GM23338 (cell line): Measurements from ENCODE around the gene DPYSL5. TPM values are rescaled to one million over a fixed set of nuclear protein-coding genes. Genes with fewer than 3 reads are reported as not detected.

Experiments used
- ATAC-seq: fragments of 200-7000 bp; cut with Tn5 transposase; 3 replicates; pipeline ENCODE4 v1.9.1; 2020
- DNase-seq: peaks from one replicate; pipeline ENCODE4 v3.0.0-alpha.2; 2015; ENCODE audit warnings: low spot score
- H2AFZ ChIP-seq: fragments of 200-600 bp; sonication (generic); 2 replicates; pipeline ENCODE4 v1.8.0; 2016; ENCODE audit warnings: antibody characterized with exemption, mild to moderate bottlenecking, moderate library complexity
- H3F3A ChIP-seq: fragments of 200-600 bp; sonication (generic); replicated peaks from 2 replicates; pipeline ENCODE4 v1.8.0; 2017; ENCODE audit warnings: antibody characterized with exemption, mixed run types, low read depth
- H3K27ac ChIP-seq: fragments of 200-600 bp; sonication (generic); 2 replicates; pipeline ENCODE4 v1.6.1; 2016; ENCODE audit warnings: low read depth
- H3K27me3 ChIP-seq: fragments of 200-600 bp; sonication (generic); 2 replicates; pipeline ENCODE4 v1.8.0; 2016; ENCODE audit warnings: mild to moderate bottlenecking, mixed run types, moderate library complexity; ENCODE audit not compliant: insufficient read depth
- H3K36me3 ChIP-seq: fragments of 200-600 bp; sonication (generic); 2 replicates; pipeline ENCODE4 v1.8.0; 2016; ENCODE audit warnings: mild to moderate bottlenecking; ENCODE audit not compliant: insufficient read depth
- H3K4me1 ChIP-seq: fragments of 200-600 bp; sonication (generic); 2 replicates; pipeline ENCODE4 v1.8.0; 2016; ENCODE audit warnings: mild to moderate bottlenecking, moderate library complexity; ENCODE audit not compliant: insufficient read depth
- H3K4me2 ChIP-seq: fragments of 200-600 bp; sonication (generic); 2 replicates; pipeline ENCODE4 v1.7.1; 2017; ENCODE audit warnings: mixed run types
- H3K4me3 ChIP-seq: fragments of 200-600 bp; sonication (generic); 2 replicates; pipeline ENCODE4 v1.6.1; 2016; ENCODE audit warnings: mixed run types
- H3K79me2 ChIP-seq: fragments of 200-600 bp; sonication (generic); replicated peaks from 2 replicates; pipeline ENCODE4 v1.8.0; 2017; ENCODE audit warnings: mild to moderate bottlenecking; ENCODE audit not compliant: insufficient read depth
- H3K9me2 ChIP-seq: fragments of 200-600 bp; sonication (generic); 2 replicates; pipeline ENCODE4 v1.8.0; 2017; ENCODE audit not compliant: insufficient read depth
- H4K20me1 ChIP-seq: fragments of 200-600 bp; sonication (generic); replicated peaks from 2 replicates; pipeline ENCODE4 v1.8.0; 2017; ENCODE audit warnings: mild to moderate bottlenecking; ENCODE audit not compliant: insufficient read depth
- H3K27ac Mint-ChIP-seq: 2 replicates; pipeline ENCODE4 v1.8.0; 2020; ENCODE audit warnings: inconsistent platforms, mild to moderate bottlenecking, moderate library complexity, mixed read lengths
- H3K27me3 Mint-ChIP-seq: 3 replicates; pipeline ENCODE4 v1.8.0; 2022; ENCODE audit warnings: low read depth, mild to moderate bottlenecking, moderate library complexity, mixed read lengths, inconsistent platforms; ENCODE audit not compliant: insufficient read depth, poor library complexity
- H3K36me3 Mint-ChIP-seq: 3 replicates; pipeline ENCODE4 v1.8.0; 2021; ENCODE audit warnings: low read depth, mild to moderate bottlenecking, inconsistent platforms, moderate library complexity, mixed read lengths
- H3K4me1 Mint-ChIP-seq: 3 replicates; pipeline ENCODE4 v1.8.0; 2020; ENCODE audit warnings: mild to moderate bottlenecking, inconsistent platforms, mixed read lengths
- H3K4me3 Mint-ChIP-seq: 3 replicates; pipeline ENCODE4 v1.8.0; 2021; ENCODE audit warnings: moderate library complexity, mild to moderate bottlenecking, inconsistent platforms, mixed read lengths
- H3K9me3 Mint-ChIP-seq: 3 replicates; pipeline ENCODE4 v1.8.0; 2020; ENCODE audit warnings: moderate library complexity, mild to moderate bottlenecking, inconsistent platforms, mixed read lengths
- CREB1 ChIP-seq: fragments of 250-450 bp; sonication (Bioruptor Pico); IDR thresholded peaks from 2 replicates; pipeline ENCODE4 v1.5.0; 2020; ENCODE audit warnings: low read depth, mild to moderate bottlenecking, moderate library complexity
- EZH2 ChIP-seq: fragments of 200-600 bp; sonication (generic); IDR thresholded peaks from one replicate; pipeline ENCODE4 v1.8.0; 2017; ENCODE audit warnings: antibody characterized with exemption, mild to moderate bottlenecking, low read depth; ENCODE audit not compliant: unreplicated experiment
- EZH2phosphoT487 ChIP-seq: fragments of 200-600 bp; sonication (generic); IDR thresholded peaks from one replicate; pipeline ENCODE4 v1.8.1; 2018; ENCODE audit warnings: antibody characterized with exemption; ENCODE audit not compliant: unreplicated experiment
- JUNB ChIP-seq: IDR thresholded peaks from one replicate; pipeline ENCODE4 v1.6.1; 2016; ENCODE audit warnings: antibody characterized with exemption; ENCODE audit not compliant: unreplicated experiment
- NANOG ChIP-seq: IDR thresholded peaks from 2 replicates; pipeline ENCODE4 v1.6.1; 2016; ENCODE audit warnings: antibody characterized with exemption, borderline replicate concordance
- POLR2AphosphoS5 ChIP-seq: IDR thresholded peaks from 2 replicates; pipeline ENCODE4 v1.6.1; 2016; ENCODE audit warnings: antibody characterized with exemption, low read depth
- STAT1 ChIP-seq: IDR thresholded peaks from one replicate; pipeline ENCODE4 v1.6.1; 2016; ENCODE audit warnings: antibody characterized with exemption; ENCODE audit not compliant: unreplicated experiment
- ZNF114 ChIP-seq: fragments of 250-450 bp; sonication (Bioruptor Pico); IDR thresholded peaks from 2 replicates; pipeline ENCODE4 v1.5.0; 2020; ENCODE audit warnings: mild to moderate bottlenecking, moderate library complexity
- ZNF331 ChIP-seq: fragments of 250-450 bp; sonication (Bioruptor Pico); IDR thresholded peaks from 2 replicates; pipeline ENCODE4 v1.5.0; 2020; ENCODE audit warnings: low read depth, mild to moderate bottlenecking, moderate library complexity
- polyA plus RNA-seq: library from polyadenylated mRNA; unstranded; fragments of >200 nt; fragmentation: Nextera tagmentation; extraction: Ambion mirVana; gene quantifications from 2 replicates; pipeline ENCODE4 v1.2.1, GENCODE V29; 2016
- total RNA-seq: library from RNA; depleted of rRNA; stranded (reverse); fragments of >200 nt; shearing (Covaris generic); gene quantifications from 2 replicates; pipeline ENCODE4 v1.2.3, GENCODE V29; 2014
- TF ChIP-seq, protein P1 (sequence below): fragments of 250-450 bp; sonication (Bioruptor Pico); IDR thresholded peaks from 2 replicates; pipeline ENCODE4 v1.5.0; 2020; ENCODE audit warnings: mild to moderate bottlenecking, moderate library complexity
- TF ChIP-seq, protein P2 (sequence below): IDR thresholded peaks from one replicate; pipeline ENCODE4 v1.6.1; 2018; ENCODE audit warnings: antibody characterized with exemption; ENCODE audit not compliant: unreplicated experiment
- TF ChIP-seq, protein P3 (sequence below), 2 experiments: fragments of 200-600 bp in 1 of 2; sonication (generic) in 1 of 2; conservative IDR thresholded peaks; 2 replicates each; pipeline versions ENCODE4 v1.5.1 to v1.6.1; 2016 to 2017; ENCODE audit warnings: antibody characterized with exemption in 2 of 2, low read depth in 2 of 2, mild to moderate bottlenecking in 2 of 2, moderate library complexity in 1 of 2
- TF ChIP-seq, protein P4 (sequence below): IDR thresholded peaks from 2 replicates; pipeline ENCODE4 v1.6.1; 2016; ENCODE audit warnings: antibody characterized with exemption

DPYSL5 gene
- total and polyA plus RNA-seq, 2 experiments from 2014 or later, result 3.1 to 8.1 TPM

DNA sequence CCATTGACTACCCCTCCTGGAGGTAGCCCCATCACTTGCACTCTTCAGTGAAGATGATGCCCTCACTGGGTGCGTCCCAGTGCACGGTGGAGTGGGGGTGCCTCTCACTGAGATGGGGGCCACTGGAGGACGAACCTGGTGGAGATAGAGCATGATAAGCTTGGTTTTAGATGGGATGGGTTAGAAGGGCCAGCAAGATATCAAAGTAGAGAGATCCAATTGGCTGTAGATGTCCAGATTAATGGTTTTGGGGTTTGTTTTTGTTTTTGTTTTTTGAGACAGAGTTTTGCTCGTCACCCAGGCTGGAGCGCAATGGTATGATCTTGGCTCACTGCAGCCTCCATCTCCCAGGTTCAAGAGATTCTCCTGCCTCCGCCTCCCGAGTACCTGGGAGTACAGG is 28.3 kb downstream of the DPYSL5 start:
- DNase-seq (no peak), ATAC-seq (no peak)
- Histone ChIP-seq H3K36me3 (no peaks in the 10 kb centered on the region), H3K27me3 (peaks cover 30% of the 10 kb centered on the region), H3K4me3 (no peak overlapping the region), H2AFZ (no peak overlapping the region), H3K79me2 (no peaks in the 10 kb centered on the region), H3K4me1 (no peaks in the 10 kb centered on the region), H3K4me2 (no peak overlapping the region), H3K27ac (no peak overlapping the region), H3K9me2 (no peaks in the 10 kb centered on the region), H3F3A (no peaks in the 10 kb centered on the region), H4K20me1 (peaks cover 7% of the 10 kb centered on the region; the same call in 1 of the 2 replicates)
- no peak for TF ChIP-seq EZH2
- TF ChIP-seq, protein P1, sequence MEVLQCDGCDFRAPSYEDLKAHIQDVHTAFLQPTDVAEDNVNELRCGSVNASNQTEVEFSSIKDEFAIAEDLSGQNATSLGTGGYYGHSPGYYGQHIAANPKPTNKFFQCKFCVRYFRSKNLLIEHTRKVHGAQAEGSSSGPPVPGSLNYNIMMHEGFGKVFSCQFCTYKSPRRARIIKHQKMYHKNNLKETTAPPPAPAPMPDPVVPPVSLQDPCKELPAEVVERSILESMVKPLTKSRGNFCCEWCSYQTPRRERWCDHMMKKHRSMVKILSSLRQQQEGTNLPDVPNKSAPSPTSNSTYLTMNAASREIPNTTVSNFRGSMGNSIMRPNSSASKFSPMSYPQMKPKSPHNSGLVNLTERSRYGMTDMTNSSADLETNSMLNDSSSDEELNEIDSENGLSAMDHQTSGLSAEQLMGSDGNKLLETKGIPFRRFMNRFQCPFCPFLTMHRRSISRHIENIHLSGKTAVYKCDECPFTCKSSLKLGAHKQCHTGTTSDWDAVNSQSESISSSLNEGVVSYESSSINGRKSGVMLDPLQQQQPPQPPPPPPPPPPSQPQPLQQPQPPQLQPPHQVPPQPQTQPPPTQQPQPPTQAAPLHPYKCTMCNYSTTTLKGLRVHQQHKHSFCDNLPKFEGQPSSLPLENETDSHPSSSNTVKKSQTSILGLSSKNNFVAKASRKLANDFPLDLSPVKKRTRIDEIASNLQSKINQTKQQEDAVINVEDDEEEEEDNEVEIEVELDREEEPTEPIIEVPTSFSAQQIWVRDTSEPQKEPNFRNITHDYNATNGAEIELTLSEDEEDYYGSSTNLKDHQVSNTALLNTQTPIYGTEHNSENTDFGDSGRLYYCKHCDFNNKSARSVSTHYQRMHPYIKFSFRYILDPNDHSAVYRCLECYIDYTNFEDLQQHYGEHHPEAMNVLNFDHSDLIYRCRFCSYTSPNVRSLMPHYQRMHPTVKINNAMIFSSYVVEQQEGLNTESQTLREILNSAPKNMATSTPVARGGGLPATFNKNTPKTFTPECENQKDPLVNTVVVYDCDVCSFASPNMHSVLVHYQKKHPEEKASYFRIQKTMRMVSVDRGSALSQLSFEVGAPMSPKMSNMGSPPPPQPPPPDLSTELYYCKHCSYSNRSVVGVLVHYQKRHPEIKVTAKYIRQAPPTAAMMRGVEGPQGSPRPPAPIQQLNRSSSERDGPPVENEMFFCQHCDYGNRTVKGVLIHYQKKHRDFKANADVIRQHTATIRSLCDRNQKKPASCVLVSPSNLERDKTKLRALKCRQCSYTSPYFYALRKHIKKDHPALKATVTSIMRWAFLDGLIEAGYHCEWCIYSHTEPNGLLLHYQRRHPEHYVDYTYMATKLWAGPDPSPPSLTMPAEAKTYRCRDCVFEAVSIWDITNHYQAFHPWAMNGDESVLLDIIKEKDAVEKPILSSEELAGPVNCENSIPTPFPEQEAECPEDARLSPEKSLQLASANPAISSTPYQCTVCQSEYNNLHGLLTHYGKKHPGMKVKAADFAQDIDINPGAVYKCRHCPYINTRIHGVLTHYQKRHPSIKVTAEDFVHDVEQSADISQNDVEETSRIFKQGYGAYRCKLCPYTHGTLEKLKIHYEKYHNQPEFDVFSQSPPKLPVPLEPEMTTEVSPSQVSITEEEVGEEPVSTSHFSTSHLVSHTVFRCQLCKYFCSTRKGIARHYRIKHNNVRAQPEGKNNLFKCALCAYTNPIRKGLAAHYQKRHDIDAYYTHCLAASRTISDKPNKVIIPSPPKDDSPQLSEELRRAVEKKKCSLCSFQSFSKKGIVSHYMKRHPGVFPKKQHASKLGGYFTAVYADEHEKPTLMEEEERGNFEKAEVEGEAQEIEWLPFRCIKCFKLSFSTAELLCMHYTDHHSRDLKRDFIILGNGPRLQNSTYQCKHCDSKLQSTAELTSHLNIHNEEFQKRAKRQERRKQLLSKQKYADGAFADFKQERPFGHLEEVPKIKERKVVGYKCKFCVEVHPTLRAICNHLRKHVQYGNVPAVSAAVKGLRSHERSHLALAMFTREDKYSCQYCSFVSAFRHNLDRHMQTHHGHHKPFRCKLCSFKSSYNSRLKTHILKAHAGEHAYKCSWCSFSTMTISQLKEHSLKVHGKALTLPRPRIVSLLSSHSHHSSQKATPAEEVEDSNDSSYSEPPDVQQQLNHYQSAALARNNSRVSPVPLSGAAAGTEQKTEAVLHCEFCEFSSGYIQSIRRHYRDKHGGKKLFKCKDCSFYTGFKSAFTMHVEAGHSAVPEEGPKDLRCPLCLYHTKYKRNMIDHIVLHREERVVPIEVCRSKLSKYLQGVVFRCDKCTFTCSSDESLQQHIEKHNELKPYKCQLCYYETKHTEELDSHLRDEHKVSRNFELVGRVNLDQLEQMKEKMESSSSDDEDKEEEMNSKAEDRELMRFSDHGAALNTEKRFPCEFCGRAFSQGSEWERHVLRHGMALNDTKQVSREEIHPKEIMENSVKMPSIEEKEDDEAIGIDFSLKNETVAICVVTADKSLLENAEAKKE, result no peak
- TF ChIP-seq ZNF114 (CRISPR knock-in tag), result no peak
- TF ChIP-seq, protein P2, sequence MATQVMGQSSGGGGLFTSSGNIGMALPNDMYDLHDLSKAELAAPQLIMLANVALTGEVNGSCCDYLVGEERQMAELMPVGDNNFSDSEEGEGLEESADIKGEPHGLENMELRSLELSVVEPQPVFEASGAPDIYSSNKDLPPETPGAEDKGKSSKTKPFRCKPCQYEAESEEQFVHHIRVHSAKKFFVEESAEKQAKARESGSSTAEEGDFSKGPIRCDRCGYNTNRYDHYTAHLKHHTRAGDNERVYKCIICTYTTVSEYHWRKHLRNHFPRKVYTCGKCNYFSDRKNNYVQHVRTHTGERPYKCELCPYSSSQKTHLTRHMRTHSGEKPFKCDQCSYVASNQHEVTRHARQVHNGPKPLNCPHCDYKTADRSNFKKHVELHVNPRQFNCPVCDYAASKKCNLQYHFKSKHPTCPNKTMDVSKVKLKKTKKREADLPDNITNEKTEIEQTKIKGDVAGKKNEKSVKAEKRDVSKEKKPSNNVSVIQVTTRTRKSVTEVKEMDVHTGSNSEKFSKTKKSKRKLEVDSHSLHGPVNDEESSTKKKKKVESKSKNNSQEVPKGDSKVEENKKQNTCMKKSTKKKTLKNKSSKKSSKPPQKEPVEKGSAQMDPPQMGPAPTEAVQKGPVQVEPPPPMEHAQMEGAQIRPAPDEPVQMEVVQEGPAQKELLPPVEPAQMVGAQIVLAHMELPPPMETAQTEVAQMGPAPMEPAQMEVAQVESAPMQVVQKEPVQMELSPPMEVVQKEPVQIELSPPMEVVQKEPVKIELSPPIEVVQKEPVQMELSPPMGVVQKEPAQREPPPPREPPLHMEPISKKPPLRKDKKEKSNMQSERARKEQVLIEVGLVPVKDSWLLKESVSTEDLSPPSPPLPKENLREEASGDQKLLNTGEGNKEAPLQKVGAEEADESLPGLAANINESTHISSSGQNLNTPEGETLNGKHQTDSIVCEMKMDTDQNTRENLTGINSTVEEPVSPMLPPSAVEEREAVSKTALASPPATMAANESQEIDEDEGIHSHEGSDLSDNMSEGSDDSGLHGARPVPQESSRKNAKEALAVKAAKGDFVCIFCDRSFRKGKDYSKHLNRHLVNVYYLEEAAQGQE, result no peak
- no peak for TF ChIP-seq JUNB
- no peak for TF ChIP-seq EZH2phosphoT487
- no peak for TF ChIP-seq STAT1
- TF ChIP-seq POLR2AphosphoS5, result no peak
- no peak for TF ChIP-seq NANOG
- no peak for TF ChIP-seq ZNF331 (CRISPR knock-in tag)
- no peak for TF ChIP-seq CREB1 (CRISPR knock-in tag)
- TF ChIP-seq, protein P3, sequence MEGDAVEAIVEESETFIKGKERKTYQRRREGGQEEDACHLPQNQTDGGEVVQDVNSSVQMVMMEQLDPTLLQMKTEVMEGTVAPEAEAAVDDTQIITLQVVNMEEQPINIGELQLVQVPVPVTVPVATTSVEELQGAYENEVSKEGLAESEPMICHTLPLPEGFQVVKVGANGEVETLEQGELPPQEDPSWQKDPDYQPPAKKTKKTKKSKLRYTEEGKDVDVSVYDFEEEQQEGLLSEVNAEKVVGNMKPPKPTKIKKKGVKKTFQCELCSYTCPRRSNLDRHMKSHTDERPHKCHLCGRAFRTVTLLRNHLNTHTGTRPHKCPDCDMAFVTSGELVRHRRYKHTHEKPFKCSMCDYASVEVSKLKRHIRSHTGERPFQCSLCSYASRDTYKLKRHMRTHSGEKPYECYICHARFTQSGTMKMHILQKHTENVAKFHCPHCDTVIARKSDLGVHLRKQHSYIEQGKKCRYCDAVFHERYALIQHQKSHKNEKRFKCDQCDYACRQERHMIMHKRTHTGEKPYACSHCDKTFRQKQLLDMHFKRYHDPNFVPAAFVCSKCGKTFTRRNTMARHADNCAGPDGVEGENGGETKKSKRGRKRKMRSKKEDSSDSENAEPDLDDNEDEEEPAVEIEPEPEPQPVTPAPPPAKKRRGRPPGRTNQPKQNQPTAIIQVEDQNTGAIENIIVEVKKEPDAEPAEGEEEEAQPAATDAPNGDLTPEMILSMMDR (conservative IDR thresholded peaks at IDR 0.05; ENCODE audit: low read depth in 2 of 2), result no peak
- TF ChIP-seq, protein P4, sequence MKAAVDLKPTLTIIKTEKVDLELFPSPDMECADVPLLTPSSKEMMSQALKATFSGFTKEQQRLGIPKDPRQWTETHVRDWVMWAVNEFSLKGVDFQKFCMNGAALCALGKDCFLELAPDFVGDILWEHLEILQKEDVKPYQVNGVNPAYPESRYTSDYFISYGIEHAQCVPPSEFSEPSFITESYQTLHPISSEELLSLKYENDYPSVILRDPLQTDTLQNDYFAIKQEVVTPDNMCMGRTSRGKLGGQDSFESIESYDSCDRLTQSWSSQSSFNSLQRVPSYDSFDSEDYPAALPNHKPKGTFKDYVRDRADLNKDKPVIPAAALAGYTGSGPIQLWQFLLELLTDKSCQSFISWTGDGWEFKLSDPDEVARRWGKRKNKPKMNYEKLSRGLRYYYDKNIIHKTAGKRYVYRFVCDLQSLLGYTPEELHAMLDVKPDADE, result no peak
- no peaks in the 10 kb centered on the region; the same call in 2 of the 3 replicates for H3K9me3 Mint-ChIP-seq
- peaks cover 6% of the 10 kb centered on the region for H3K27me3 Mint-ChIP-seq
- H3K27ac Mint-ChIP-seq, result no peak overlapping the region
- no peak overlapping the region for H3K4me3 Mint-ChIP-seq
- no peaks in the 10 kb centered on the region for H3K4me1 Mint-ChIP-seq
- no peaks in the 10 kb centered on the region for H3K36me3 Mint-ChIP-seq
